NB4 (cell line): ENCODE measurements around the gene HPCAL4.

Source experiments
- DNase-seq: peaks from one replicate; pipeline ENCODE4 v3.0.0; 2010; ENCODE audit warnings: low read depth
- H3K4me3 ChIP-seq: one replicate; pipeline ENCODE4 v1.5.1; 2011; ENCODE audit warnings: mild to moderate bottlenecking, low read depth, low read length, moderate library complexity
- CTCF ChIP-seq: IDR thresholded peaks from one replicate; pipeline ENCODE4 v1.5.1; 2012; ENCODE audit warnings: low read depth, low read length
- MAX ChIP-seq: IDR thresholded peaks from 2 replicates; pipeline ENCODE4 v1.6.1; 2011; ENCODE audit warnings: low read depth, low read length
- MYC ChIP-seq: IDR thresholded peaks from 2 replicates; pipeline ENCODE4 v1.6.1; 2011; ENCODE audit warnings: low read depth, low read length
- POLR2A ChIP-seq: IDR thresholded peaks from 2 replicates; pipeline ENCODE4 v1.6.1; 2011; ENCODE audit warnings: mild to moderate bottlenecking; ENCODE audit not compliant: insufficient read length; ENCODE audit errors: extremely low read depth

HPCAL4 gene

GRCh38 chr1:39726600-39726999, 35.4 kb upstream of the HPCAL4 start:
- H3K4me3 ChIP-seq, result no peak overlapping the region
- TF ChIP-seq MAX (no peak), MYC (no peak), CTCF (no peak), POLR2A (no peak)
- DNase-seq, result no peak

GRCh38 chr1:39722495-39722894, 31.3 kb upstream of the HPCAL4 start:
- no peak overlapping the region for H3K4me3 ChIP-seq
- DNase-seq, result no peak
- TF ChIP-seq MYC (no peak), CTCF (no peak), POLR2A (no peak), MAX (no peak)

GRCh38 chr1:39721664-39722063, 30.4 kb upstream of the HPCAL4 start:
- no peak for TF ChIP-seq MYC
- TF ChIP-seq MAX, result no peak
- no peak for TF ChIP-seq CTCF
- TF ChIP-seq POLR2A, result no peak
- no peak for DNase-seq
- H3K4me3 ChIP-seq, result no peak overlapping the region

- peak; percentile 66 for DNase-seq
- no peak overlapping the region for H3K4me3 ChIP-seq
- TF ChIP-seq MAX, result no peak
- peak; percentile 21 for TF ChIP-seq CTCF
- no peak for TF ChIP-seq MYC
- TF ChIP-seq POLR2A, result no peak
Observed at GRCh38 chr1:39720094-39720999, 29.1 kb upstream of the HPCAL4 start.

- TF ChIP-seq MAX (no peak), MYC (no peak), POLR2A (no peak), CTCF (no peak)
- DNase-seq, result no peak
Observed at GRCh38 chr1:39717809-39718208, 26.6 kb upstream of the HPCAL4 start.

GRCh38 chr1:39713557-39713956, 22.3 kb upstream of the HPCAL4 start:
- no peak for TF ChIP-seq POLR2A

More at GRCh38 chr1:39717809-39718208, 26.6 kb upstream of the HPCAL4 start:
- H3K4me3 ChIP-seq, result no peak overlapping the region

More at GRCh38 chr1:39713557-39713956, 22.3 kb upstream of the HPCAL4 start:
- DNase-seq, result no peak
- no peak overlapping the region for H3K4me3 ChIP-seq
